ENCODE data around the gene FBH1. TPM values are rescaled to one million over a fixed set of nuclear protein-coding genes. Genes with fewer than 3 reads are reported as not detected.

FBH1 gene
- total and polyA plus RNA-seq, 10 of the 15 experiments (the other 5 are each of a cell fraction or from before 2014, with no cell fraction given), result 6.1 to 67.6 (median 47.2) TPM

GRCh38 chr10:5862360-5862961 lies 27.6 kb upstream of the FBH1 start (continued):
- TF ChIP-seq NKRF (conservative IDR thresholded peaks at IDR 0.05), result no peak
- TF ChIP-seq IRF3 (IDR thresholded peaks at IDR 0.05), result no peak
- TF ChIP-seq CBX5 (IDR thresholded peaks at IDR 0.05; ENCODE audit: low read depth), result peak; percentile 88
- TF ChIP-seq ATF2 (IDR thresholded peaks at IDR 0.05; ENCODE audit: low read length), result peak; percentile 99
- no peak for TF ChIP-seq BCLAF1 (IDR thresholded peaks at IDR 0.05)
- no peak; the same call in 1 of the 2 replicates for TF ChIP-seq RB1 (IDR thresholded peaks at IDR 0.05; ENCODE audit: borderline replicate concordance)
- 0 out of 2 replicates have a peak, but pooled peaks have one; percentile 3 for TF ChIP-seq REST (IDR thresholded peaks at IDR 0.05; ENCODE audit: low read depth, low read length)
- no peak for TF ChIP-seq CBX3 (IDR thresholded peaks at IDR 0.05; ENCODE audit: borderline replicate concordance, low read depth)
- TF ChIP-seq CREM (IDR thresholded peaks at IDR 0.05; ENCODE audit: low read depth), result peak; percentile 95
- TF ChIP-seq JUND (IDR thresholded peaks at IDR 0.05; ENCODE audit: low read depth, low read length), result peak; percentile 54; the same call in 1 of the 2 replicates
- TF ChIP-seq E2F8 (IDR thresholded peaks at IDR 0.05; ENCODE audit: low read depth, partially characterized antibody), result no peak
- peak; percentile 80; the same call in 1 of the 2 replicates for TF ChIP-seq MEF2A (IDR thresholded peaks at IDR 0.05; ENCODE audit: insufficient read depth, low read depth, low read length)

Data from GM12878 (cell line).